Measurements from ENCODE around the gene MIGA2. TPM values are rescaled to one million over a fixed set of nuclear protein-coding genes. Genes with fewer than 3 reads are reported as not detected.

MIGA2 gene
- total and polyA plus RNA-seq, 5 donors from 2014 or later, result 6.3 to 48.5 (median 7.8) TPM

DNA sequence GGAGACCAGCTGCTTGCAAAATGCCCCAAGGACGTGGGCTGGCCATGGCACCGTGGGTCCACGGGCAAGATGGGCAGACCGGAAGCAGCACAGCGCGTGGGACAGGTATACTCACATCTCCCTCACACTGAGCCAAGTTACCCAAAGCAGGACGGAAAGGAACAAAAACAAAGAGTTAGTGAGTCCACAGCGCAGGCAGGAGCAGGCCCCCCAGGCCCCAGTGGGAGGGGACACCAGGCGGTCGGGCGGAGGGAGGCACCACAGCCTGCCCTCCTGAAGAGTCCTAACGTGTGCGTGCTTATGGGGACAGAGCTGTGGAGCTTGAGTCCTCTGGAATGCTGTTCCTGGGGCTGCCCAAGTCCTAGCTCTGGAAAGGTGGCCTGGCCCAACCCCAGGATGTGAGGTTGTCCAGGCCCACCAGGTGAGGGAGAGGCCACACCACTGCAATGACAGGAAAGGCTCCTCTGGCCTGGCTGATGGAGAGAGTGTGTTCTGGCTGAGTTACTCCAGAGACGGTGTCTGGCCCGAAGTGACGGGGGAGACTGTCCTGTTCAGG is 23.5 kb upstream of the MIGA2 start:
- Histone ChIP-seq H3K4me1 (ENCODE audit: control insufficient read depth, insufficient read depth, low read length, poor library complexity, severe bottlenecking) (no peaks in the 10 kb centered on the region), H3K27me3 (ENCODE audit: control insufficient read depth, insufficient read depth, low read length) (no peaks in the 10 kb centered on the region), H3K4me3 (ENCODE audit: low read depth, low read length) (no peak overlapping the region), H3K36me3 (ENCODE audit: control insufficient read depth, insufficient read depth, low read length) (peaks cover 36% of the 10 kb centered on the region), H3K27ac (ENCODE audit: insufficient read depth, low read length, poor library complexity, severe bottlenecking) (no peak overlapping the region), H3K9me3 (ENCODE audit: control insufficient read depth in 2 of 2, low read length in 2 of 2) (no peaks in the 10 kb centered on the region)
- no peak overlapping the region for H3K27ac Mint-ChIP-seq
- H3K9me3 Mint-ChIP-seq, result no peaks in the 10 kb centered on the region
- DNase-seq (no peak), ATAC-seq (ENCODE audit: low read depth in 2 of 2) (no peak)
- no peak overlapping the region for H3K4me3 Mint-ChIP-seq
- H3K36me3 Mint-ChIP-seq, result peaks cover 7% of the 10 kb centered on the region
- H3K4me1 Mint-ChIP-seq, result peaks cover 0 to 2% (median 0%) of the 10 kb centered on the region in 4 donors
- no peaks in the 10 kb centered on the region for H3K27me3 Mint-ChIP-seq

DNA sequence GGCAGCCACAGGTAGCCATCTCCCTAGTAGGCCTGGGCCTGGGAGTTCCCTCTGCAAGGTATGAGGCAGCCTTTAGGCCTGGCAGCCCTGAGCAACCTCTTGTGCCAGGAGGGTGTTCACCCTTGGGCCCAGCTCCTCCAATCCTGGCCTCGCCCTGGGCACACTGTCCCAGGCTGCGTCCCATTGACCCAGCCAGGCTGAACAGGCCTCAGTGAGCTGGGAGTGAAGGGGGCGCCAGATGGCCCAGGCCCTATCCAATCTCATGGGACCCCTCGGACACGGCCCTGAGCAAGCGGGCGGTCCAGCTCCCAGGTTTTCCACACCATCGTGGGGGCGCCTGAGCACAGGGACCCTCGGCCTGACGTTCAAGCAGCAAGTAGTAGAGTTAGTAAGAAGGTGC is 22.8 kb upstream of the MIGA2 start:
- H3K36me3 Mint-ChIP-seq, result peaks cover 7% of the 10 kb centered on the region
- ATAC-seq (ENCODE audit: low read depth in 2 of 2) (no peak), DNase-seq (no peak)
- peaks cover 0 to 3% (median 0%) of the 10 kb centered on the region in 4 donors for H3K4me1 Mint-ChIP-seq
- H3K9me3 Mint-ChIP-seq, result no peaks in the 10 kb centered on the region
- peaks cover 35% of the 10 kb centered on the region for H3K36me3 ChIP-seq (ENCODE audit: control insufficient read depth, insufficient read depth, low read length)
- no peak overlapping the region for H3K4me3 ChIP-seq (ENCODE audit: low read depth, low read length)
- H3K27me3 ChIP-seq (ENCODE audit: control insufficient read depth, insufficient read depth, low read length), result no peaks in the 10 kb centered on the region
- no peaks in the 10 kb centered on the region for H3K4me1 ChIP-seq (ENCODE audit: control insufficient read depth, insufficient read depth, low read length, poor library complexity, severe bottlenecking)
- no peak overlapping the region for H3K4me3 Mint-ChIP-seq
- no peaks in the 10 kb centered on the region for H3K27me3 Mint-ChIP-seq
- H3K27ac Mint-ChIP-seq, result no peak overlapping the region
- no peaks in the 10 kb centered on the region for H3K9me3 ChIP-seq (ENCODE audit: control insufficient read depth in 2 of 2, low read length in 2 of 2)
- H3K27ac ChIP-seq (ENCODE audit: insufficient read depth, low read length, poor library complexity, severe bottlenecking), result no peak overlapping the region

DNA sequence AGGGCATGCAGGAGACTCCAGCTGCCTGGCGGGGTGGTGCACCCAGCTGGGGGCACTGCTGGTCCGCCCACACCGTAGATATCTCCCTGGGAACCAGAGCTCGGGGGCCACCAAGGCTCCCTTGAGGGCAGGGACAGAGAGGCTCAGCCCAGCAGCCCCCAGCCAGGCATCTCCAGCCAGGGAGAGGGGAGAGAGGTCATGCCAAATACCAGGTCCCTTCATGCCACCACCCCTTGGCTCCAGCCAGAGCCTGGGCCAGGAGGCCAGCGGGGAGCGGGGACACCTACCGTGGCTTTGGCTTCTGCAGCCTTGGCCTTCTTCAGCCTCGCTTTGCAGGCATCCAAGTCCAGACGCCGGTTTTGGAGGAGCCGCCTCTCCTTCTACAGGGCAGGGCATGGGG is 22.3 kb upstream of the MIGA2 start:
- Histone ChIP-seq H3K4me3 (ENCODE audit: low read depth, low read length) (no peak overlapping the region), H3K27me3 (ENCODE audit: control insufficient read depth, insufficient read depth, low read length) (no peaks in the 10 kb centered on the region), H3K36me3 (ENCODE audit: control insufficient read depth, insufficient read depth, low read length) (peaks cover 35% of the 10 kb centered on the region), H3K27ac (ENCODE audit: insufficient read depth, low read length, poor library complexity, severe bottlenecking) (no peak overlapping the region), H3K9me3 (ENCODE audit: control insufficient read depth in 2 of 2, low read length in 2 of 2) (no peaks in the 10 kb centered on the region), H3K4me1 (ENCODE audit: control insufficient read depth, insufficient read depth, low read length, poor library complexity, severe bottlenecking) (no peaks in the 10 kb centered on the region)
- DNase-seq, result no peak
- no peak for ATAC-seq (ENCODE audit: low read depth in 2 of 2)
- peaks cover 7% of the 10 kb centered on the region for H3K36me3 Mint-ChIP-seq
- H3K4me1 Mint-ChIP-seq, result peaks cover 0 to 3% (median 0%) of the 10 kb centered on the region in 4 donors
- no peaks in the 10 kb centered on the region for H3K9me3 Mint-ChIP-seq
- no peaks in the 10 kb centered on the region for H3K27me3 Mint-ChIP-seq
- H3K4me3 Mint-ChIP-seq, result no peak overlapping the region
- H3K27ac Mint-ChIP-seq, result no peak overlapping the region

DNA sequence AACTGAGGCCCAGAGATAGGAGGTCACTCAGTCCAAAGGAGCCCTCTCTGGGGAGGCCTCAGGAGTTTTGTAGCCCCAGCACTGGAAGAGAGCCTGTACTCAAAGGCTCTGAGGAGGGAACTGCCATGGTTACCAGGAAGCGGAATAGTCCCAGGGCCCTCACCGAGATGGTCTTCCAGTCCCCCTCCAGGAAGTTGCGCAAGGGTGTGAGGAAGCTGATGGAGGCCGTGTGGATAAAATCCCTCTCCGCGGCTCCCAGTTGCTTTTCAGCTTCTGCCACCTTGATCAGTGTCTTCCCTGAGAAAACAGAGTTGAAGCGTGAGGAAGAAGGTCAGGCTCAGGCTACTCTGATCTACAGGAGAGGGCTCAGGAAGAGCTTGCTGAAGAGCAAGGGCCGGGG is 21.8 kb upstream of the MIGA2 start:
- H3K4me3 Mint-ChIP-seq, result no peak overlapping the region
- H3K27me3 Mint-ChIP-seq, result no peaks in the 10 kb centered on the region
- no peak for DNase-seq
- Histone ChIP-seq H3K36me3 (ENCODE audit: control insufficient read depth, insufficient read depth, low read length) (peaks cover 35% of the 10 kb centered on the region), H3K27ac (ENCODE audit: insufficient read depth, low read length, poor library complexity, severe bottlenecking) (no peak overlapping the region), H3K4me3 (ENCODE audit: low read depth, low read length) (no peak overlapping the region), H3K27me3 (ENCODE audit: control insufficient read depth, insufficient read depth, low read length) (no peaks in the 10 kb centered on the region), H3K4me1 (ENCODE audit: control insufficient read depth, insufficient read depth, low read length, poor library complexity, severe bottlenecking) (no peaks in the 10 kb centered on the region), H3K9me3 (ENCODE audit: control insufficient read depth in 2 of 2, low read length in 2 of 2) (no peaks in the 10 kb centered on the region)
- peak overlapping the region in 1 of 3 donors; percentile 38 for H3K27ac Mint-ChIP-seq
- peaks cover 7% of the 10 kb centered on the region for H3K36me3 Mint-ChIP-seq
- H3K9me3 Mint-ChIP-seq, result no peaks in the 10 kb centered on the region
- peaks cover 0 to 3% (median 0%) of the 10 kb centered on the region in 4 donors for H3K4me1 Mint-ChIP-seq
- ATAC-seq (ENCODE audit: low read depth in 2 of 2), result no peak

DNA sequence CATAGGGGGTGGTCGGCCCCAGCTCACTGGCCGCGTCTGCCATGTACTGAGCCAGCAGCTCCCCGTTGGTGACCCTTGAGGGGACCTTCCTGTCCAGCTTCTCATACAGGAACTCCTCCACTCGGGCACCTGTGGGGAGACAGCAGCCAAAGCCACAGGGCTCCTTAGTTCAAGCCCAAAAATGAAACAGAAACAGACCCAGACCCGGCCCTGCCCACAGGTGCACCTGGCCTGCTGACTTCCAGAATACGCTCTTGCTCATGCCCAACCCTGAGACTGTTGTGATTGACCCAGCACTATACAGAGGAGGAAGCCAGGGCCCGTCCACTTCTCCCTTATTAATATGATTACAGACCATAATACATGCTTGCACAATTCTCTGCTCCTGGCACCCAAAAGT is 15.3 kb upstream of the MIGA2 start:
- H3K4me3 Mint-ChIP-seq, result peak overlapping the region in 2 of 4 donors; percentile 23 to 66
- Histone ChIP-seq H3K9me3 (ENCODE audit: control insufficient read depth in 2 of 2, low read length in 2 of 2) (no peaks in the 10 kb centered on the region), H3K4me1 (ENCODE audit: control insufficient read depth, insufficient read depth, low read length, poor library complexity, severe bottlenecking) (peaks cover 5% of the 10 kb centered on the region), H3K27ac (ENCODE audit: insufficient read depth, low read length, poor library complexity, severe bottlenecking) (no peak overlapping the region), H3K27me3 (ENCODE audit: control insufficient read depth, insufficient read depth, low read length) (no peaks in the 10 kb centered on the region), H3K36me3 (ENCODE audit: control insufficient read depth, insufficient read depth, low read length) (peaks cover 3% of the 10 kb centered on the region), H3K4me3 (ENCODE audit: low read depth, low read length) (no peak overlapping the region)
- no peaks in the 10 kb centered on the region for H3K9me3 Mint-ChIP-seq
- H3K27ac Mint-ChIP-seq, result peak overlapping the region; percentile 1 to 75 (median 59)
- H3K4me1 Mint-ChIP-seq, result peaks cover 0 to 32% (median 14%) of the 10 kb centered on the region in 4 donors
- peaks cover 8% of the 10 kb centered on the region for H3K36me3 Mint-ChIP-seq
- ATAC-seq (ENCODE audit: low read depth in 2 of 2), result peak; percentile 33 to 58
- DNase-seq, result peak in 1 of 3 donors; percentile 53
- H3K27me3 Mint-ChIP-seq, result no peaks in the 10 kb centered on the region

DNA sequence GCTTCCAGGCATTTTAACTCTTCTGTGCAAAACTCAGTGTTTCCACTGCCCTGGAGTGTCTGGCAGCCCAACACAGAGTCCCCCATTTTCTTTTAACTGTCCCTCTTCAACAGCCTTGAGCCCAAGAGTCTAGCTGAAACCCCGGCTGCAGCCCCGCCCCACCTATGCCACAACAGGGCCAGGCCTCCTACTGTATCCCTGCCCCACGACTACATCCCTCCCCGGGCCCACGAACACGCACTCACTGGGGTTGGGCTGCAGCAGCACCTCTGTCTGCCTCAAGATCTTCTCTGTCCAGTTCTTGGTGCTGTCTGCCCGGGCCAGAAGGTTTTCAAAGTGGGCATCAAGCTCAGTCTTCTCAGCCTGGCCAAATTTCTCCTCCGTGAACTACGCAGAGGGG is 14.4 kb upstream of the MIGA2 start:
- peak overlapping the region in 1 of 4 donors; percentile 21 for H3K4me3 Mint-ChIP-seq
- no peaks in the 10 kb centered on the region for H3K9me3 Mint-ChIP-seq
- Histone ChIP-seq H3K4me1 (ENCODE audit: control insufficient read depth, insufficient read depth, low read length, poor library complexity, severe bottlenecking) (peaks cover 13% of the 10 kb centered on the region), H3K4me3 (ENCODE audit: low read depth, low read length) (no peak overlapping the region), H3K27ac (ENCODE audit: insufficient read depth, low read length, poor library complexity, severe bottlenecking) (no peak overlapping the region), H3K36me3 (ENCODE audit: control insufficient read depth, insufficient read depth, low read length) (peaks cover 3% of the 10 kb centered on the region), H3K27me3 (ENCODE audit: control insufficient read depth, insufficient read depth, low read length) (no peaks in the 10 kb centered on the region), H3K9me3 (ENCODE audit: control insufficient read depth in 2 of 2, low read length in 2 of 2) (no peaks in the 10 kb centered on the region)
- no peaks in the 10 kb centered on the region for H3K27me3 Mint-ChIP-seq
- ATAC-seq (ENCODE audit: low read depth in 2 of 2) (no peak), DNase-seq (no peak)
- peak overlapping the region in 1 of 3 donors; percentile 83 for H3K27ac Mint-ChIP-seq
- peaks cover 0 to 41% (median 17%) of the 10 kb centered on the region in 4 donors for H3K4me1 Mint-ChIP-seq
- peaks cover 8% of the 10 kb centered on the region for H3K36me3 Mint-ChIP-seq

DNA sequence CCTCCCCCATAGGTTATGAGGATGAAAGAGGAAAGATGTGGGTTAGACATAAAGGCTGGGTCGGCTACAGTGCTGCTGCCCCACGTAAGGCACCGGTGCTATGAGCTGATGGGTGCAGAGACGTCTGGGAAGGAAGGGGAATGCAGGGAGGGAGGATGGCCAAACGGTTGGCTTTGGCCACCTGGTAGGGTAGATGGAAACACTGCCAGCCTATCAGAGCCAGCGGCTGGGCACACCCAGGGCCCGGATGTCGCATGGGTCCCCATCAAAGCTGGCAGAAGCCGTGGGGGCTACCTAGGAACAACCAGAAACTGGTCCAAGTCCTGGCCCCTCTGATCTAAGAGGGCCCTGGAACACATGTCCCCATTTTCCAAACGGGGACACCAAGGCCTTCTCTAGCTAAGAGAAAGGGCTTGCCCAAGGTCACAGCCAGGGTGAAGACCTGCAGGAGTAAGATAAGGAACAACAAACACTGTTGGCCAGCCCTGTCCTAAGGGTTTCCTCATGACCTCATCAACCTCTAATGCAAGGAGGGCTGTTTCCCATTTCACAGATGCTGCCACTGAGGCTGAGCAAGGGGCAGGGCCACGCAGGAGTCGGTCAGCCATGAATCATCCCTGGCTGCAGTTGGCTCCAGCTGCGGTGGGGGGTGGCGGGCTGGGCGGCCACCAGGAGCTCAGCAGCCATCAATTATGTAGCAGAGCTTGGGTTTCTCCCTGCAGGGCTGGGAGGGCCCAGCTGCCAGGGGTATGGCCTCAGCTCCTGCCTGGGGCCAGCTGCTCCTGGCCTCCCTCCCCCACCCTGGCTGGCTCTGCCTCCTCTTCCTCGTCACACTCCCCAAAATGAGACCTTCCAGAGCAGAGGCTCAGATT is 13.2 kb upstream of the MIGA2 start:
- H3K36me3 ChIP-seq (ENCODE audit: control insufficient read depth, insufficient read depth, low read length), result no peaks in the 10 kb centered on the region
- peak overlapping the region in 2 of 3 donors; percentile 62 to 82 for H3K27ac Mint-ChIP-seq
- H3K4me1 Mint-ChIP-seq, result peaks cover 0 to 44% (median 22%) of the 10 kb centered on the region in 4 donors
- H3K27me3 ChIP-seq (ENCODE audit: control insufficient read depth, insufficient read depth, low read length), result no peaks in the 10 kb centered on the region
- H3K4me3 ChIP-seq (ENCODE audit: low read depth, low read length), result no peak overlapping the region
- DNase-seq (no peak), ATAC-seq (ENCODE audit: low read depth in 2 of 2) (no peak)
- H3K36me3 Mint-ChIP-seq, result peaks cover 8% of the 10 kb centered on the region
- peaks cover 22% of the 10 kb centered on the region for H3K4me1 ChIP-seq (ENCODE audit: control insufficient read depth, insufficient read depth, low read length, poor library complexity, severe bottlenecking)
- no peak overlapping the region for H3K27ac ChIP-seq (ENCODE audit: insufficient read depth, low read length, poor library complexity, severe bottlenecking)
- no peaks in the 10 kb centered on the region for H3K27me3 Mint-ChIP-seq
- no peaks in the 10 kb centered on the region for H3K9me3 Mint-ChIP-seq
- H3K4me3 Mint-ChIP-seq, result no peak overlapping the region
- H3K9me3 ChIP-seq (ENCODE audit: control insufficient read depth in 2 of 2, low read length in 2 of 2), result no peaks in the 10 kb centered on the region

Measured in CD4-positive, CD25-positive, alpha-beta regulatory T cell (primary cell).